ENCODE results near the gene ADAMTS10.
A peak's percentile ranks its signal among the peaks of the same experiment; 100 is the strongest.
"Not testable (repeated sequence)": the region's sequence is repeated elsewhere in the genome, so short reads cannot be mapped to it uniquely, and the experiment has no call there.

Gene ADAMTS10

GRCh38 chr19:8622886-8623285, 12.4 kb upstream of the ADAMTS10 start:
- DNase-seq = not testable (repeated sequence)

GRCh38 chr19:8618751-8619150, 8.2 kb upstream of the ADAMTS10 start:
- DNase-seq = no peak

DNA sequence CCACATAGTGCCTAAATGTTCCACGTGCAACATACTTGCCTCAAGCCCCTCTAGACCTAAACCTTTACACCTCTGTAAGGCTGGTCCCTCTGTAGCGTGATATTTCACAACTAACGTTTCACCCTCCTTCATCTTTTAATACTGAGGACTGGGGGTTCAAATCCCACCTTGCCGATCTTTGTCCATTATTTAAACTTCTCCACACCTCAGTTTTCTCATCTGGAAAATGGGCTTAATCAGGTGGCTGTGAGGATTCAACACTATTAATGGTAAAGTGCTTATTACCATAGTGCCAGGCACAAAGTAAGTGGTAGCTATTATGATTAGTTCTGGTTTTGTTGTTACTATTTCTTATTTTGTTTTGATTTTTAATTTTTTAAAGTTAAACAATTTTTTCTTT, 7.5 kb upstream of the ADAMTS10 start:
- DNase-seq = no peak

DNA sequence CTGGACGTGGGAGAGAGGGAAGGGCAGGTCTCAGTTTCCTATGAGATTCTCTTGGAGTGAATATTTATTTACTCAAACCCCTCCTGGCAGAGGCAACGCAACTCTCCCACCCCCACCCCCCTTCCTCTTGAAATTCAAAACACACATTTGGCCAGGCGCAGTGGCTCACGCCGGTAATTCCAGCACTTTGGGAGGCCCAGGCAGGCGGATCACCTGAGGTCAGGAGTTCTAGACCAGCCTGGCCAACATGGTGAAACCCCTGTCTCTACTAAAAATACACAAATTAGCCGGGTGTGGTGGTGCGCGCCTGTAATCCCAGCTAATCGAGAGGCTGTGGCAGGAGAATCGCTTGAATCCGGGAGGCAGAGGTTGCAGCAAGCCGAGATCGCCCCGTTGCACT, 6.8 kb upstream of the ADAMTS10 start:
- not testable (repeated sequence) for DNase-seq

DNA sequence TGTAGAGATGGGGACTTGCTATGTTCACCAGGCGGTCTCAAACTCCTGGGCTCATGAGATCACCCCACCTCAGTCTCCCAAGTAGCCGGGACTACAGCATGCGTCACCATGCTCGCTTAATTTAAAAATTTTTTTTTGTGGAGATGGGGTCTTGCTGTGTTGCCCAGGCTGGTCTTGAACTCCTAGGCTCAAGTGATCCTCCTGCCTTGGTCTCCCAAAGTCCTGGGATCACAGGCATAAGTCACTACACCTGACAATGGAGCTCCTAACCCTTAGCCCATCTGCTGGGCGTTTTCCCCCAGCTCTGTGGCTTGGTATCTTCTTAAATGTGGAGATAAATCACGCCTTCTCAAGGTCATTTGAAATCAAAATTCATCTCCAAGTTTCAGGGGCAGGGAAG, 6.3 kb upstream of the ADAMTS10 start:
- DNase-seq = no peak

DNA sequence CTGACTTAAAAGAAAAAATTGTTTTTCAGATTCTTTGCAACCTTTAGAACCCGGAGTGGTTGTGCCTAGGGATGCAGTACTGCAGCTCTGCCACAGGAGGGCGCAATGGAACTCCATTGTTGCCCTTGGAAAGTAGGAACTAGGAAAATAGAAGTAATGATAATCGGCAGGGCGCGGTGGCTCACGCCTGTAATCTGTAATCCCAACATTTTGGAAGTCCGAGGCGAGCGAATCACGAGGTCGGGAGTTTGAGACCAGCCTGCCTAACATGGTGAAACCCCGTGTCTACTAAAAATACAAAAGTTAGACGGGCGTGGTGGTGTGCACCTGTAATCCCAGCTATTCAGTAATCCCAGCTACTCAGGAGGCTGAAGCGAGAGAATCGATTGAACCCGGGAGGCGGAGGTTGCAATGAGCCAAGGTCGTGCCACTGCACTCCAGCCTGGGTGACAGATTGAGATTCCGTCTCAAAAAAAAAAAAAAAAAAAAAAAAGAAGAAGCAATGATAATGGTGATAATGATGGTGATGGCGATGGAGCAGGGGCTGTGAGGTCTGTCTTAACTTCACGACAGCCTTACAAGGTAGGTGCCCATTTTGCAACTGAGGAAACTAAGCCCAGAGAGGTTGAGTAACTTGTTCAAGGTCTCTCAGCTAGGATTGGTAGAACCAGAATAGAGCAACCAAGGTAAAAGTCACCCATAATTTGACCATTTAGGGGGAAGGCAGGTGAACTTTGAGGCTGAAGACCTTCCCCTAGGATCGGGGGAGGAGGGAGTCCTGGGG, 5.5 kb upstream of the ADAMTS10 start:
- peak; percentile 64 for DNase-seq

- no peak for DNase-seq
Observed at GRCh38 chr19:8615024-8615423, 4.5 kb upstream of the ADAMTS10 start.

- DNase-seq = no peak
Observed at GRCh38 chr19:8614455-8614854, 3.9 kb upstream of the ADAMTS10 start.

- no peak for DNase-seq
Observed at GRCh38 chr19:8612807-8613171, 2.3 kb upstream of the ADAMTS10 start.

- peak; percentile 83 for DNase-seq
Observed at GRCh38 chr19:8611877-8612806, 1.6 kb upstream of the ADAMTS10 start.

- DNase-seq = peak; percentile 48
Observed at GRCh38 chr19:8611391-8611876, 919 bp upstream of the ADAMTS10 start.

- no peak for DNase-seq
Observed at GRCh38 chr19:8610936-8611300, 403 bp upstream of the ADAMTS10 start.

DNA sequence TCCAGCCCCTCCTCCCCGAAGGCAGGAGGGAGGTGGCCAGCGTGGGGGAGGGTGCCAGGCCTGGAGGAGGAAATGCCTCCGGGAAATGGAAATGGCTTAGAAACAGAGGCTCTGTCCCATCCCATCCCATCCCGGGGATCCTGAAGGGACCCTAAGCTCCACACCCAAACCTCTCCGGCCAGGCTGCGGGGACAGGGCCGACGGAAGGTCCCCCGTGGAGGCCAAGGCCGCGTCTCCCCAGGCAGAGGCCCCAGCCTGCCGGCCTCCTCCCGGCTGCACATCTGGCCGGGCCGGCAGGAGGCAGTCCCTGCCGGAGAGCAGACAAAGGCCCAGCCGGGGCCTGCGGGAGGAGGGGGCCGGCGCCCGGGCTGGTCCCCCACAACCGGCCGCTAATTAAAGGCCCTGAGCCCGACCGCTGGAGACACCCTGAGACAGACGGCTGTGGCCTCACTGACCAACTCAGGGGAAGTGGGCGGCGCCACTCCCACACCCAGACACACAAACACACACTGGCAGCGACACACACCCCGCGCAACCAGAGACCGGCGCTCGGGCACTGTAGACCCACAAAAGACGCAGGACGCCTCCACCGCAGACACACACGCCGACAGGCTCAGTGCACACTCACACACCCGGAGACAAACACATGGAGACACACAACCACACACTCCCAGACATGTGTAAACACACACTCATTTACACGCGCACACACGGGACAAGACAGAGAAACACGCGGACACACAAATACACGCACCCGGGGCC, 1.1 kb downstream of the ADAMTS10 start:
- peak; percentile 85 for DNase-seq

DNA sequence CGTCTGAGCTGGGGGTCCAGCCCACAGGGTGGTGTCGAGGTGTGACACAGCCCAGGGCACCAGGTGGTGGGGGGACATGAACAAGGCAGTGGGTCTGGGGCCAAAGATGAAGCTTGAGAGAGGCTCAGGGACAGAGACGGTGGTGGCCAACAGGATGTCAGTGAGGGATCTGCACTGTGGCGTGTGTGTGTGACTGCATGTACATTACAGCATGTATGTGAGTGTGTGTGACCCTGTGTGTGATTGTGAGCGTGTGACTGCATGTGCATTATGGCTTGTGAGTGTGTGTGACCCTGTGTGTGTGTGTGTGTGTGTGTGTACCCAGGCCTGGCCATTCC, 1.6 kb downstream of the ADAMTS10 start:
- no peak for DNase-seq

DNA sequence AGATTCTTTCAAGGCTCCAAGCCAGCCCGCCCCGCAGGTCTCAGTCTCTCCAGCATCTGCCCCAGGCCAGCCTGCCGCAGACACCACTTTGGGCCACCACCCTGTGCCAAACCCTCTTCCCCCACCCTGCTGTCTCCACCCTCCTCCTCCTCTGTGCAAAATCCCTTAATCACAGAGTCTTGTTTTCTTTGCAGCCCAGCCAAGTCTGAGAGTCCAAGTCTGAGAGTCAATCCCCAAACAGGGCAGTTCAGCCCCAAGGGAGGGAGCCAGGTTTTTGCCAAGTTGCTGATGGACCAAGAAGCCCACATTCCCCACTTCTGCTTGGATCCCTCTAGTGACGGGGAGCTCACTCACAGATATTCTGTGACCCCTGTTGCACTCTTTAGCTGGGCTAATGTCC, 3.1 kb downstream of the ADAMTS10 start:
- peak; percentile 69 for DNase-seq

GRCh38 chr19:8605514-8605913, 5.0 kb downstream of the ADAMTS10 start:
- no peak for DNase-seq

GRCh38 chr19:8601796-8602195, 8.7 kb downstream of the ADAMTS10 start:
- no peak for DNase-seq

DNA sequence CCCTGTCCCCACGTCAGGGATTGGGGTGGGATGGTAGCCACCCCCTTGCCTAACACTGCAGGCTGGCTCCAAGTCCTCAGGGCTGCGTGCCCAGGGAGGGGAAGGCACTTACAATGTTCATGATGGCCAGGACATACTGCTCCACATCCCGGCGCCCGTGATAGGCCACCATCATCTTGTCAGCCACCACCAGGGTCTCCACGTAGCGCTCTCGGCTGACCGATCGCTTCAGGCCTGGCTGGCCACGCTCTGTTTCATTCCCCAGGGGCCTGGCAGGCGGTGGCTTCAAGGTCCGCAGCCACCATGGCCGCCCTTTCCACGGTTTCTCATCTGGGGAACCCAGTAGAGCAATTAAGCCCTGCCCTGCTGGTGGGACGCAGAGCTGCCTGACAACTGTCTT, 9.7 kb downstream of the ADAMTS10 start:
- no peak for DNase-seq

DNA sequence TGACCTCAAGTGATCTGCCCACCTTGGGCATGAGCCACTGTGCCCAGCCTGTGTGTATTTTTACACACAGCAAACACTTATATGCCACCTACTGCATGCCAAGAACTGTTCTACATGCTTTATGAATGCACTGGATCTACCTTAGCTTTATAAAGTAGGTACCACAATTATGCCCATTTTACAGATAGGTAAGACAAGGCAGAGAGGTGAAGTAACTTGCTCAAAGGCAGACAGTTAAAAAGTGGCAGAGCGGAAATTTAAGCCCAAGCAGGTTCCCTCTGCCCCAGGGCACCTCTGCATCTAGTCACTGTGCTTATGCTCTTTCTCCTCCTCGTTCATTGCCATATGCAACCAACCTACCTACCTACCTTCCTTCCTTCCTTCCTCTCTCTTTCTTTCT, 10.5 kb downstream of the ADAMTS10 start:
- no peak for DNase-seq

- no peak for DNase-seq
Observed at GRCh38 chr19:8596168-8596567, 14.3 kb downstream of the ADAMTS10 start.

- DNase-seq = no peak
Observed at GRCh38 chr19:8595651-8596050, 14.9 kb downstream of the ADAMTS10 start.

DNA sequence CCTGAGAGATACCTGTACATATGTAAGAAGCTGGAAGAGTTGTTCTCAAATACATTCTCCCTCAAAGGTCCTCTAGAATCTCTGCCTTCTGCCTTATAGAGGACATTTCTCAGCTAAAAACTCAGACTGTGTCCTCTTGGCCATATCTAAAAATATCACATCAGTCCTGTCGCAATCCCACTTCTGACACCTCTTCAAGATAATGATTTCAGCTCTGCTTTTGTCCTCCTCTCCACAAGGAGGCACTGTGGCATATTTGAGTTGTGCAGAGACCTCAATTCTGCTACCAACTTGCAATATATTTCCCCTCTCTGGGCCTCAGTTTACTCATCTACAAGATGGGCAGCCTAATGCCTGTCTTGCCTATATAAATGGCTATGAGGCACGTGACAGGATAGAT, 16.6 kb downstream of the ADAMTS10 start:
- DNase-seq = no peak
